Mesenchymal stem cell (in vitro differentiated cells and primary cell): ENCODE measurements around the gene RPIA.
A peak's percentile ranks its signal among the peaks of the same experiment; 100 is the strongest.

Source experiments
- DNase-seq: peaks from one replicate; pipeline ENCODE4 v3.0.0-alpha.2; 2013
- H2AFZ ChIP-seq: one replicate; pipeline ENCODE4 v1.6.1; 2013; ENCODE audit warnings: low read depth, mild to moderate bottlenecking, control low read depth, inconsistent platforms, low read length, moderate library complexity
- H2AK5ac ChIP-seq: 2 replicates; pipeline ENCODE4 v1.6.1; 2013; ENCODE audit warnings: low read length, moderate library complexity, mild to moderate bottlenecking, inconsistent platforms; ENCODE audit not compliant: severe bottlenecking
- H2BK120ac ChIP-seq: one replicate; pipeline ENCODE4 v1.6.1; 2013; ENCODE audit warnings: low read depth, mild to moderate bottlenecking, inconsistent platforms, low read length, moderate library complexity
- H2BK12ac ChIP-seq, 2 experiments: one replicate each; pipeline ENCODE4 v1.6.1; 2013; ENCODE audit warnings: inconsistent platforms in 2 of 2, low read length in 2 of 2, mild to moderate bottlenecking in 2 of 2, moderate library complexity in 2 of 2, control low read depth in 1 of 2
- H2BK15ac ChIP-seq: one replicate; pipeline ENCODE4 v1.6.1; 2013; ENCODE audit warnings: mild to moderate bottlenecking, low read depth, inconsistent platforms; ENCODE audit not compliant: poor library complexity, severe bottlenecking
- H2BK5ac ChIP-seq: 2 replicates; pipeline ENCODE4 v1.6.1; 2013; ENCODE audit warnings: low read depth, mild to moderate bottlenecking, low read length, control low read depth, inconsistent platforms; ENCODE audit not compliant: poor library complexity, severe bottlenecking
- H3K14ac ChIP-seq, 2 experiments: one replicate each; pipeline ENCODE4 v1.6.1; 2013; ENCODE audit warnings: inconsistent platforms in 2 of 2, low read length in 2 of 2, control low read depth in 1 of 2, mild to moderate bottlenecking in 1 of 2, moderate library complexity in 1 of 2
- H3K18ac ChIP-seq, 2 experiments: one replicate each; pipeline ENCODE4 v1.6.1; 2013; ENCODE audit warnings: inconsistent platforms in 2 of 2, low read length in 2 of 2, control low read depth in 1 of 2, low read depth in 1 of 2, mild to moderate bottlenecking in 1 of 2
- H3K23ac ChIP-seq, 2 experiments: one replicate each; pipeline ENCODE4 v1.6.1; 2013; ENCODE audit warnings: inconsistent platforms in 2 of 2, low read length in 2 of 2, mild to moderate bottlenecking in 2 of 2, moderate library complexity in 2 of 2, control low read depth in 1 of 2
- H3K27ac ChIP-seq: 2 replicates; pipeline ENCODE4 v1.5.1; 2013; ENCODE audit warnings: mild to moderate bottlenecking, moderate library complexity, low read length, control low read depth, inconsistent platforms; ENCODE audit not compliant: poor library complexity, severe bottlenecking
- H3K27me3 ChIP-seq, 2 experiments: 2 replicates each; pipeline versions ENCODE4 v1.6.1 to v1.7.0; 2013; ENCODE audit warnings: low read length in 2 of 2, mild to moderate bottlenecking in 2 of 2, moderate library complexity in 2 of 2, control low read depth in 1 of 2, inconsistent platforms in 1 of 2; ENCODE audit not compliant: control insufficient read depth in 1 of 2, insufficient read depth in 1 of 2
- H3K36me3 ChIP-seq, 2 experiments: 2 replicates each; pipeline versions ENCODE4 v1.6.1 to v1.7.0; 2013; ENCODE audit warnings: low read length in 2 of 2, control low read depth in 1 of 2, inconsistent platforms in 1 of 2, low read depth in 1 of 2, mild to moderate bottlenecking in 1 of 2; ENCODE audit not compliant: insufficient read depth in 2 of 2, control insufficient read depth in 1 of 2
- H3K4ac ChIP-seq, 2 experiments: one replicate each; pipeline ENCODE4 v1.6.1; 2013; ENCODE audit warnings: inconsistent platforms in 2 of 2, low read length in 2 of 2, mild to moderate bottlenecking in 2 of 2, moderate library complexity in 2 of 2, control low read depth in 1 of 2, low read depth in 1 of 2
- H3K4me1 ChIP-seq: 2 replicates; pipeline ENCODE4 v1.6.1; 2013; ENCODE audit warnings: low read depth, low read length, control low read depth; ENCODE audit not compliant: control insufficient read depth, insufficient read depth
- H3K4me2 ChIP-seq: 2 replicates; pipeline ENCODE4 v1.6.1; 2013; ENCODE audit warnings: low read length, mild to moderate bottlenecking, inconsistent platforms; ENCODE audit not compliant: poor library complexity, severe bottlenecking
- H3K4me3 ChIP-seq, 2 experiments: 2 replicates each; pipeline versions ENCODE4 v1.5.1 to v1.7.0; 2013; ENCODE audit warnings: low read length in 2 of 2, mild to moderate bottlenecking in 2 of 2, control low read depth in 1 of 2, low read depth in 1 of 2; ENCODE audit not compliant: insufficient read depth in 1 of 2
- H3K79me1 ChIP-seq: replicated peaks from 2 replicates; pipeline ENCODE4 v1.6.1; 2013; ENCODE audit warnings: mild to moderate bottlenecking, control low read depth, low read length, inconsistent platforms; ENCODE audit not compliant: poor library complexity, severe bottlenecking
- H3K9ac ChIP-seq: 2 replicates; pipeline ENCODE4 v1.7.0; 2013; ENCODE audit warnings: mild to moderate bottlenecking, low read length, moderate library complexity
- H3K9me3 ChIP-seq: 2 replicates; pipeline ENCODE4 v1.7.0; 2013; ENCODE audit warnings: mild to moderate bottlenecking, low read length; ENCODE audit not compliant: control insufficient read depth
- H4K8ac ChIP-seq: one replicate; pipeline ENCODE4 v1.6.1; 2013; ENCODE audit warnings: inconsistent platforms, mild to moderate bottlenecking, low read length, moderate library complexity
- H4K91ac ChIP-seq: one replicate; pipeline ENCODE4 v1.6.1; 2013; ENCODE audit warnings: mild to moderate bottlenecking, low read length, inconsistent platforms
- WGBS: methylation state at CpG from one replicate; pipeline ENCODE4 v1.1.7; 2013; ENCODE audit warnings: mixed read lengths; 5-methylcytosine and 5-hydroxymethylcytosine counted together

The RPIA gene

DNA sequence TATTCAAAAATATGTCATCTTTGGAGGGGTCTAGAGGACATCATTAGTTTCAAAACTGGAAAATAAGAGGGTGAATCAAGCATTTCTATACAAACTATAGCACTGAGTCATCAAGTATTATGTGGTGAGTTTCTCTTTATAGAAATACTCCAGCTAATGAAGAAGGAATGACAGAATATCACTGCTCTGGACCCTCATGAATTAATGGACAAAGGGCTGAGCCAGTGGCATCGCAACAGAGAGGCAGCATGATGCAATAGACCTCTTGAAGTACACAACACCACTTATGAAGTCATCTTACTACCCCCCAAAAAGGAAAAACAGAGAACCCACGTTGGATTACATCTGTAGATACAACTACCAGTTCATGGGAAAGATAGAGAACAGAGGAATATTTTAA lies 36.8 kb upstream of the RPIA start:
- Histone ChIP-seq H2BK5ac (no peak overlapping the region), H3K4me1 (no peaks in the 10 kb centered on the region), H4K8ac (no peak overlapping the region), H3K4me3 (no peak overlapping the region), H3K27ac (no peak overlapping the region), H3K36me3 (no peaks in the 10 kb centered on the region), H2AK5ac (no peak overlapping the region), H3K23ac (no peak overlapping the region), H2BK15ac (no peak overlapping the region), H3K14ac (no peak overlapping the region), H3K79me1 (no peaks in the 10 kb centered on the region), H2BK120ac (no peak overlapping the region), H3K18ac (no peak overlapping the region), H3K27me3 (no peaks in the 10 kb centered on the region), H3K4me2 (no peak overlapping the region), H4K91ac (no peak overlapping the region), H3K9me3 (no peaks in the 10 kb centered on the region), H2AFZ (no peak overlapping the region), H3K9ac (no peak overlapping the region), H2BK12ac (no peak overlapping the region), H3K4ac (no peak overlapping the region)
- DNase-seq, result peak; percentile 37
- WGBS, result 75% methylated on average over 1 of the region's 2 CpGs

GRCh38 chr2:88656690-88657089 lies 34.8 kb upstream of the RPIA start:
- no peak overlapping the region for H3K18ac ChIP-seq
- peak; percentile 22 for DNase-seq
- H3K4me2 ChIP-seq, result no peak overlapping the region
- H2AK5ac ChIP-seq, result no peak overlapping the region
- peak overlapping the region; percentile 78 for H3K9ac ChIP-seq
- H2AFZ ChIP-seq, result no peak overlapping the region
- H3K79me1 ChIP-seq, result no peaks in the 10 kb centered on the region
- H3K27ac ChIP-seq, result no peak overlapping the region
- H3K14ac ChIP-seq, result no peak overlapping the region
- no peak overlapping the region for H4K91ac ChIP-seq
- no peaks in the 10 kb centered on the region for H3K36me3 ChIP-seq
- H2BK12ac ChIP-seq, result no peak overlapping the region
- no peaks in the 10 kb centered on the region for H3K27me3 ChIP-seq
- H2BK120ac ChIP-seq, result no peak overlapping the region
- H4K8ac ChIP-seq, result no peak overlapping the region
- H3K9me3 ChIP-seq, result no peaks in the 10 kb centered on the region
- H3K4ac ChIP-seq, result no peak overlapping the region
- H3K23ac ChIP-seq, result no peak overlapping the region
- no peak overlapping the region for H2BK5ac ChIP-seq
- no peaks in the 10 kb centered on the region for H3K4me1 ChIP-seq
- peak overlapping the region in 1 of 2 experiments; percentile 30 for H3K4me3 ChIP-seq
- H2BK15ac ChIP-seq, result no peak overlapping the region
- 79% methylated on average over 2 of the region's 3 CpGs for WGBS

DNA sequence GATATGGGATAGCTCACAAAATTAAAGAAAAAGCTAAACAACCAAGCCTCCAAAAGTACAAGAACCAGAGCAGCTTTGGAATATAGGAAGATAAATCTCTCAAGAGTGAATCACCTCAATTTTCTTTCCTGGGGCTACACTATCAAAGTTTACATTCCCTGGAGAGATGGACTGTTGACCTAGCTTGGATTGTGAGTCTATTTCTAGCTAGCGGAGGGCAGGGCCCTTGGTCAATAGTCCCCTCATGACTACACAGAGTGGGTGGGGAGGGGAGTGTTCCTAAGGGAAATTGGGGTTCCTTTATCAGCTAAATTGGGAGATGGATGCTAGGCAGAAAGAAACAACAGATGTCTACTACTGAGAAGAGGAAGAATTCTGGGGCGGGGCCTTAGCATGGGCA lies 34.3 kb upstream of the RPIA start:
- no peak overlapping the region for H3K23ac ChIP-seq
- no peak overlapping the region for H2AFZ ChIP-seq
- no peaks in the 10 kb centered on the region for H3K4me1 ChIP-seq
- H3K9ac ChIP-seq, result peak overlapping the region; percentile 78
- H3K18ac ChIP-seq, result no peak overlapping the region
- no peak overlapping the region for H3K27ac ChIP-seq
- no peaks in the 10 kb centered on the region for H3K36me3 ChIP-seq
- no peak overlapping the region for H3K14ac ChIP-seq
- H3K4ac ChIP-seq, result no peak overlapping the region
- H4K8ac ChIP-seq, result no peak overlapping the region
- H3K4me2 ChIP-seq, result no peak overlapping the region
- no peaks in the 10 kb centered on the region for H3K27me3 ChIP-seq
- 95% methylated on average over 2 of the region's 2 CpGs for WGBS
- H4K91ac ChIP-seq, result no peak overlapping the region
- no peak overlapping the region for H2BK120ac ChIP-seq
- no peak overlapping the region for H2BK15ac ChIP-seq
- no peak overlapping the region for H3K4me3 ChIP-seq
- no peak overlapping the region for H2BK12ac ChIP-seq
- H2BK5ac ChIP-seq, result no peak overlapping the region
- no peak overlapping the region for H2AK5ac ChIP-seq
- no peaks in the 10 kb centered on the region for H3K79me1 ChIP-seq
- no peak for DNase-seq
- H3K9me3 ChIP-seq, result no peaks in the 10 kb centered on the region

GRCh38 chr2:88658326-88658725 lies 33.1 kb upstream of the RPIA start:
- Histone ChIP-seq H3K4ac (no peak overlapping the region), H3K9me3 (no peaks in the 10 kb centered on the region), H2AK5ac (no peak overlapping the region), H2BK5ac (no peak overlapping the region), H2BK12ac (no peak overlapping the region), H2BK120ac (no peak overlapping the region), H3K27me3 (no peaks in the 10 kb centered on the region), H3K27ac (no peak overlapping the region), H4K91ac (no peak overlapping the region), H3K9ac (peak overlapping the region; percentile 87), H2AFZ (no peak overlapping the region), H2BK15ac (no peak overlapping the region), H3K79me1 (no peaks in the 10 kb centered on the region), H3K23ac (no peak overlapping the region), H3K18ac (no peak overlapping the region), H3K4me3 (peak overlapping the region in 1 of 2 experiments; percentile 64), H3K4me2 (no peak overlapping the region), H4K8ac (no peak overlapping the region), H3K4me1 (no peaks in the 10 kb centered on the region), H3K36me3 (no peaks in the 10 kb centered on the region), H3K14ac (no peak overlapping the region)
- 70% methylated on average over 2 of the region's 3 CpGs for WGBS
- peak; percentile 12 for DNase-seq
